T-helper 2 cell treated with Interferon-gamma antibody and Interleukin-4, amounts not matched to agents 5 μg/mL and 100 μg/mL, for 36 hours (primary cell): ENCODE measurements around the gene INSRR.

Experiments used
- DNase-seq: peaks from one replicate; pipeline ENCODE4 v3.0.0; 2021; ENCODE audit warnings: low spot score
- H3K27ac Mint-ChIP-seq: one replicate; pipeline ENCODE4 v1.8.0; 2021; ENCODE audit warnings: mild to moderate bottlenecking, mixed read lengths
- H3K27me3 Mint-ChIP-seq: one replicate; pipeline ENCODE4 v1.8.0; 2021; ENCODE audit warnings: low read depth, mixed read lengths
- H3K36me3 Mint-ChIP-seq: one replicate; pipeline ENCODE4 v1.8.0; 2021; ENCODE audit warnings: low read depth, mixed read lengths
- H3K4me1 Mint-ChIP-seq: one replicate; pipeline ENCODE4 v1.8.0; 2021; ENCODE audit warnings: low read depth, mixed read lengths
- H3K4me3 Mint-ChIP-seq: one replicate; pipeline ENCODE4 v1.8.0; 2022; ENCODE audit warnings: mild to moderate bottlenecking, moderate library complexity, mixed read lengths
- H3K9me3 Mint-ChIP-seq: one replicate; pipeline ENCODE4 v1.8.0; 2021; ENCODE audit warnings: mixed read lengths

INSRR gene

DNA sequence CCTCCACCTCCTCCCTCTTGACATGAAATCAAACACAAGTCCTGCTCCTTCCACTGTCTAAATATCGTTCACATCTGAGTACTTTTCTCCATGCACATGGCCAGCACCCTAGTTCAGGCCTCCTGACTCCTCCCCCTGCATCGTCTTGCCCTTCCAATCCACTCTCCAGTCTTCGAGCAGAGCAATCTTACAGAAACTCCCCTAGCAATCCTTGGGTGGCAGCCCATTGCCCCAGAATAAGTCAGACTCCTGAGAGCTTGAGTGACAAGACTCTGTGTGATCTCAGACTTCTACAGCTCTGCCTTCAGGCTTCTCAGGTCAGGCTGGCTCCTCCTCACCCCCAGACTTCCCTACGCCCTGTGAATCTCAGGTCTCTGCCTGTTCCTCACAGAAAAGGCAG lies 47.7 kb downstream of the INSRR start:
- DNase-seq, result no peak
- H3K4me3 Mint-ChIP-seq, result no peak overlapping the region
- H3K27me3 Mint-ChIP-seq, result no peaks in the 10 kb centered on the region
- no peaks in the 10 kb centered on the region for H3K9me3 Mint-ChIP-seq
- H3K27ac Mint-ChIP-seq, result peak overlapping the region; percentile 100
- peaks cover 64% of the 10 kb centered on the region for H3K4me1 Mint-ChIP-seq
- peaks cover 66% of the 10 kb centered on the region for H3K36me3 Mint-ChIP-seq

DNA sequence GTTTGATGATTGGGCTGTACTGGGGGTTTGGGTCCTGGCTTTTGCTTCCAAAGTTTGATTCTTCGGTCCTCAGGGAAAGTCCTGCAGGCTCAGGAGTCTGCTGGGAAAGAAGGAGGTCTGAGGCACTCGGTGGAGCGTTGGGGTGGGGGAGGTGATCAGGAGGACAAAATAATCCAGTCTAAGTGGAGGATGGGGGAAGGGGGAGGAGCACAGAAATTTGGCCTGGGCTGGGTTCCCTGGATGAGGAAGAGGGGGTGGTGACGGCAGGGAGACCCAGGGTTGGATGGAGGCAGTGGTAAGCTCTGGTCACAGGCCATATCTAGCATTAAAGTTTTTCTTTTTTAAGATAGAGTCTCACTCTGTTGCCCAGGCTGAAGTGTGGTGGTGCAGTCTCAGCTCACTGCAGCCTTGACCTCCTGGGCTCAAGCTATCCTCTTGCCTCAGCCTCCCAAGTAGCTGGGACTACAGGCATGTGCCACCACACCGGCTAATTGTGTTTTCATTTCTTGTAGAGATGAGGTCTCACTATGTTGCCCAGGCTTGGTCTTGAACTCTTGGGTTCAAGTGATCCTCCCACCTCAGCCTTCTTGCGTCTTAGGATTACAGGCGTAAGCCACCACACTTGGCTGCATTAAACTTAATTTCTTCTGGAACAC lies 49.1 kb downstream of the INSRR start:
- H3K36me3 Mint-ChIP-seq, result peaks cover 62% of the 10 kb centered on the region
- H3K4me1 Mint-ChIP-seq, result peaks cover 58% of the 10 kb centered on the region
- H3K27ac Mint-ChIP-seq, result no peak overlapping the region
- no peak overlapping the region for H3K4me3 Mint-ChIP-seq
- DNase-seq, result no peak
- no peaks in the 10 kb centered on the region for H3K27me3 Mint-ChIP-seq
- H3K9me3 Mint-ChIP-seq, result no peaks in the 10 kb centered on the region

DNA sequence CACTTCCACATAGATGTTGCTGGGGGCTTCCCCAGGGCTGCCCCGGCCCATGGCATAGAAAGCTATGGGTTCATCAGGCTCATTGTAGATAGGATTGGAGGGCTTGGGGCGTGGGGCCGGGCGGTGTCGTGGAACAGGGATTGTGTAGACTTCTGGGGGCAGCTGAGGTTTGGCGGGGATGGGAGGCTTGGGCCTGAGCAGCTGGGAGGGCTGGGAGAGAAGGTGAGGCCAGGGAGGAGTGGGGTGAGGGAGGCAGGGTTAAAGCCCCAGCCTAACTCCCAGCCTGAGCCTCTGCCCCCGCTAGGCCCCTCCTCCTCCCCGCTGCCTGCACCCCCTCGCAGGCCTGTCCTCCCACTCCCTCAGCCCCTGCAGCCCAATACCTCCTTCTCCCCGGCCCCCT lies 49.6 kb downstream of the INSRR start:
- Mint-ChIP-seq H3K4me3 (no peak overlapping the region), H3K4me1 (peaks cover 53% of the 10 kb centered on the region), H3K27ac (peak overlapping the region; percentile 67), H3K27me3 (no peaks in the 10 kb centered on the region), H3K9me3 (no peaks in the 10 kb centered on the region), H3K36me3 (peaks cover 57% of the 10 kb centered on the region)
- no peak for DNase-seq

GRCh38 chr1:156808186-156809030 lies 50.5 kb downstream of the INSRR start:
- Mint-ChIP-seq H3K9me3 (no peaks in the 10 kb centered on the region), H3K4me3 (peak overlapping the region; percentile 55), H3K4me1 (peaks cover 49% of the 10 kb centered on the region), H3K36me3 (peaks cover 53% of the 10 kb centered on the region), H3K27me3 (no peaks in the 10 kb centered on the region), H3K27ac (peak overlapping the region; percentile 78)
- no peak for DNase-seq

- Mint-ChIP-seq H3K4me1 (peaks cover 42% of the 10 kb centered on the region), H3K27ac (peak overlapping the region; percentile 78), H3K27me3 (no peaks in the 10 kb centered on the region), H3K36me3 (peaks cover 48% of the 10 kb centered on the region), H3K9me3 (no peaks in the 10 kb centered on the region), H3K4me3 (peak overlapping the region; percentile 55)
- no peak for DNase-seq
Measured at GRCh38 chr1:156807627-156808026, 51.3 kb downstream of the INSRR start.

GRCh38 chr1:156806512-156807440 lies 52.1 kb downstream of the INSRR start:
- Mint-ChIP-seq H3K9me3 (no peaks in the 10 kb centered on the region), H3K36me3 (peaks cover 40% of the 10 kb centered on the region), H3K27me3 (no peaks in the 10 kb centered on the region), H3K27ac (peak overlapping the region; percentile 78), H3K4me1 (peaks cover 36% of the 10 kb centered on the region), H3K4me3 (peak overlapping the region; percentile 55)
- no peak for DNase-seq

GRCh38 chr1:156805766-156806511 lies 53.0 kb downstream of the INSRR start:
- H3K4me1 Mint-ChIP-seq, result peaks cover 36% of the 10 kb centered on the region
- H3K27ac Mint-ChIP-seq, result peak overlapping the region; percentile 45
- H3K27me3 Mint-ChIP-seq, result no peaks in the 10 kb centered on the region
- H3K9me3 Mint-ChIP-seq, result no peaks in the 10 kb centered on the region
- H3K36me3 Mint-ChIP-seq, result peaks cover 39% of the 10 kb centered on the region
- DNase-seq, result no peak
- no peak overlapping the region for H3K4me3 Mint-ChIP-seq

DNA sequence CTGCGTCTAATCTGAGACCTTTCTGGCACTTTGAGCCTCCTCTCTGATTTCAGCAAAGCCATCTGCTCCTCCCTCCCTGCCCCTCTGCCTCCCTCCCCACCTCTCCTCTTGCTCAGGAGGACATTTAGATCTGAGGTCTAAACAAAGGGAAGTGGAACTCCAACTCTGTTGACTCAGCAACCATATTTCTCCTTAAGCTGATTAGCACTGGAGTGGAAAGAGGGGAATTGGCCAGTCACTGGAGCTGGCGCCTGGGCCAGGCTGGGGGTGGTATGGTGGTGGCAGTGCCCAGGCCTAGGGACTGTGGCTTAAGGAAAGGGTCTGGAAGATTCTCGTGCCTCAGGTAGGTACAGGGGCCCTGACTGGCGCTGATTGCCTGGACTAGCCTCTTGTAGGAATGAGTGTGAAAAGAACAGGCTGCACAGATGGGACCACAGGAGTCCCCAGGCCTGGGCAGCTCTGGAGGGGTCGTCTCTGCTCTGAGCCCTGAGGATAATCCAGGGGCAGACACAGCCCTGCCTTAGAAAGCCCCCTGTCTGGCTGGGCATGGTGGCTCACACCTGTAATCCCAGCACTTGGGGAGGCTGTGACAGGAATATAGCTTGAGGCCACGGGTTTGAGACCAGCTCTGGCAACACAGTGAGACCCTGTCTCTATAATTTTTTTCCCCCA lies 54.2 kb downstream of the INSRR start:
- no peak for DNase-seq
- Mint-ChIP-seq H3K4me3 (no peak overlapping the region), H3K4me1 (peaks cover 40% of the 10 kb centered on the region), H3K9me3 (no peaks in the 10 kb centered on the region), H3K36me3 (peaks cover 43% of the 10 kb centered on the region), H3K27me3 (no peaks in the 10 kb centered on the region), H3K27ac (peak overlapping the region; percentile 64)

DNA sequence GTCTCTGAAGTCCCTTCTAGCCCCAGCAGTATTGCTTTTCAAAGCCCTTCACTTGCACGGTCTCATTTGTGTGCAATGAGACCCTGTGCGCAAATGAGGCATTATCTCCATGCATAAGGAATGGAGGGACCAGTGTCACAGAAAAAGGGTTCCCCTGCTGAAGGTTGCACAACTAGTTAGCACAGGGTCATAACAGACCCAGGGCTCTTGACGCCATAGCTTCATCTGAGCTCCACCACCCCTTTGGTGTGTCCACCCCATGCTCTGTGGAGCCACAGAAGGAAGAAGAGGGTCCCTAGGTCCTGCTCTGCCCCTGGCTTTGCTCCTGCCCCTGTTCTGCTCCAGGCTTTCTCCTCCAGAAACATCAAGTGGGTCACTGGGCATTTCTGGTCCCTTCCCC lies 54.9 kb downstream of the INSRR start:
- Mint-ChIP-seq H3K4me1 (peaks cover 37% of the 10 kb centered on the region), H3K4me3 (no peak overlapping the region), H3K36me3 (peaks cover 40% of the 10 kb centered on the region), H3K27ac (peak overlapping the region; percentile 64), H3K27me3 (no peaks in the 10 kb centered on the region), H3K9me3 (no peaks in the 10 kb centered on the region)
- no peak for DNase-seq

DNA sequence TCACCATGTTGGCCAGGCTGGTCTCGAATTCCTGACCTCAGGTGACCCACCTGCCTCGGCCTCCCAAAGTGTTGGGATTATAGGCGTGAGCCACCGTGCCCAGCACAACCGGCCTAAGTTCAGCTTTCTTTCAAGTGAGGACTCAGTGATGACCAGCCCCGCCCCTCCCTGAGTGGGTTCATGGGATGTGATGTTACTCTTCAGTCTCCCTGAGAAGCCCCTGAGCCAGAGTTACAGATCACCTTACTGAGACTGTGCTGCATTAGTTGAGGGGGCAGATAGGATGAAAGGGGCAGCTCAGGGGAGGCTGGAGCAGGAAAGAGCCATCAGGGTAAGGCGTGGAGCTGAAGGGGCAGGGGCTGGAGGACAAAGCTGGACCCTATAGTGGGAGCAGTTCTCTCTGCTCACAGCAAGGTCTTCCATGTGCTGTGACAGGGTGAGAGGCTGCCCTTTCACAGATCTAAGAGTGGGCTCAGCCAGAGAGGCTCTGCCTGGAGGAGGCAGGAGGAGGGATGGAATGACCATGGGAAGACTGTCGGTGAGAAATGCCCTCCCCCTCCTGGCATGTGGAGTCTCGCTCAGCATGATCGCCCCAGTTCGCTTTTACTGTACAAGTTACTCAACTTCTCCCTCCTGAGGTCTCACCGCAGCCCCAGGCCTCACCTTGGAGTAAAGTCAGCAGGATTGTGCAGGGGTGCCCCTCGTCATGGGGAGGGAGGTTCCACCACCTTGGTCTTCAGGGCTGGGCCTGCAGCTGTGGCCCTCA lies 55.6 kb downstream of the INSRR start:
- Mint-ChIP-seq H3K27me3 (no peaks in the 10 kb centered on the region), H3K9me3 (no peaks in the 10 kb centered on the region), H3K36me3 (peaks cover 38% of the 10 kb centered on the region), H3K4me1 (peaks cover 31% of the 10 kb centered on the region), H3K27ac (peak overlapping the region; percentile 50), H3K4me3 (no peak overlapping the region)
- DNase-seq, result no peak

GRCh38 chr1:156802421-156802935 lies 56.4 kb downstream of the INSRR start:
- no peaks in the 10 kb centered on the region for H3K27me3 Mint-ChIP-seq
- peaks cover 36% of the 10 kb centered on the region for H3K36me3 Mint-ChIP-seq
- H3K4me1 Mint-ChIP-seq, result peaks cover 23% of the 10 kb centered on the region
- no peak for DNase-seq
- no peak overlapping the region for H3K4me3 Mint-ChIP-seq
- H3K27ac Mint-ChIP-seq, result peak overlapping the region; percentile 36
- no peaks in the 10 kb centered on the region for H3K9me3 Mint-ChIP-seq

DNA sequence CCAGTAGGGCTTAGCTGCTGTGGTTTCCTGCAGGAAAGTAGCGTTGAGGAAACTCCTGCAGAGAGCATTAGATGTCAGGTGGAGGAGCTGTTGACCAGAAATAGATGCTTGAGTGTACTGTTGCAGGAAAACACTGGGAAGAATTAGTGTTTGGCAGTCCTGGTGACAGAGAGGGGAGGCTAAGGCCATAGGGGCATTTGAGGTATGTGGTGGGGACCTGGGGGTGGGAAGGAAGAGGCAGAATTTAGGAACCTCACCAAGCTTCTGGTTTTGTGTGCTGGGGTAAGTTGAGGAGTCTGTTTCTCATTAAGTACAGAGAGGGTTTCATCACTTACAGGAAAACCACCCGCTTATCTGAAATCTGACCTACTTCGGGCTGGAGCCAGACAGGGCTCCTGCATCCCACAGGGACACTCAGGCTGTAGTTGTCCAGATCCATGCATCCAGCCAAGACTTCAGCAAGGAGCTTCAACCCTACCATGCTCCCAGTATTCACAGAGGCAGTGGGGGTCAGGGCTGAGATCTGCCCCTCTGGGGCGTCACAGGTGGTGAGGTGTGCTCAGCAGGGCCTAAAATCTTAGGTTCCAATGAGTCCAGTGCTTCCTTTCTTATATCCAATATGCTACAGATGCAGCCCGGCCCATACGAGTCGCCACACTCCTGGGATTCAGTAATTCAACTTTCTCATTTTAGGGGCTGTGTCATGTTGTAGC lies 57.4 kb downstream of the INSRR start:
- H3K27ac Mint-ChIP-seq, result peak overlapping the region; percentile 84
- no peaks in the 10 kb centered on the region for H3K27me3 Mint-ChIP-seq
- no peak for DNase-seq
- H3K9me3 Mint-ChIP-seq, result no peaks in the 10 kb centered on the region
- peak overlapping the region; percentile 33 for H3K4me3 Mint-ChIP-seq
- H3K36me3 Mint-ChIP-seq, result peaks cover 33% of the 10 kb centered on the region
- peaks cover 16% of the 10 kb centered on the region for H3K4me1 Mint-ChIP-seq
